DMS153 treated with DMSO at 0.1 percent for 48 hours (cell line): Measurements from ENCODE around the gene MYL4.
"Not testable (repeated sequence)": the region's sequence is repeated elsewhere in the genome, so short reads cannot be mapped to it uniquely, and the experiment has no call there.

Experiments used
- DNase-seq: peaks from one replicate; lab custom pipeline; 2025; ENCODE audit not compliant: unreplicated experiment; lab: John Stamatoyannopoulos, UW

Gene MYL4

DNA sequence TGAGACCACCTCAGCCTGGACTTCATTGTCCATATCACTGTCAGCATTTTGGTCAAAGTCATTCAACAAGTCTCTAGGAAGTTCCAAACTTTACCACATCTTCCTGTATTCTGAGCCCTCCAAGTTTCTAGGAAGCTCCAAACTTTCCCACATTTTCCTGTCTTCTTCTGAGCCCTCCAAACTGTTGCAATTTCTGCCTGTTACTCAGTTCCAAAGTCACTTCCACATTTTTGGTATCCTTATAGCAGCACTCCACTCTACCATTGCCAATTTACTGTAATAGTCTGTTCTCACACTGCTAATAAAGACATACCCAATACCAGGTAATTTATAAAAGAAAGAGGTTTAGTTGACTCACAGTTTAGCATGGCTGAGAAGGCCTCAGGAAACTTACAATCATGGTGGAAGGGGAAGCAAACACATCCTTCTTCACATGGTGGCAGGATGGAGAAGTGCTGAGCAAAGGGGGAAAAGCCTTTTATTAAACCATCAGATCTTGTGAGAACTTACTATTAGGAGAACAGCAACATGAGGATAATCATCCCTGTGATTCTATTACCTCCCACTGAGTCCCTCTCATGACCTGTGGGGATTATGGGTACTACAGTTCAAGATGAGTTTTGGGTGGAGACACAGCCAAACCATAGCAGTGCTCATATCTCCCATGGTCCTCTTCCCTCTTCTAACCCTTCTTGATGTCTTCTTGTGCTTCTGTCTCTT lies 60.6 kb downstream of the MYL4 start:
- not testable (repeated sequence) for DNase-seq

- DNase-seq: no peak
These were observed 62.0 kb downstream of the MYL4 start for GRCh38 chr17:47270946-47271705.

GRCh38 chr17:47272491-47272890 lies 63.3 kb downstream of the MYL4 start:
- no peak for DNase-seq

DNA sequence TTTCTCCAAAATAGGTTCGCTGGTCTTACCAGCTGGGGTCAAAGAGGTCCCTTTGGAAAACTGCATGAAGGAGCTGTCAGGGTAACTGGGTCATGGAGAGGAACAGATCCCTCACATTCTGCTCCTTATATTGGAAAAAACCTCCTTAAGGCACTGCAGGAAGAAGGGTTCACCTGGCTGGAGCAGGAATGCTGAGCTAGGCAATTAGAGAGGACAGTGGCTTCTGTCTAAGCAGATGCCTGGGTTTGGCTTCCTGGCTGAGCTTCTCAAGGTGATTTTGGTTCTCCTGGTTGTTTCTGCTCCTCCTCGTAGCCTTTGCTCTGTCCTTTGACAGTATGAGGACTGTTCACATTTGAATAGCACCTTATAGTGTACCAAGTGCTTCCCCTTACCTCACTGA lies 64.1 kb downstream of the MYL4 start:
- DNase-seq: no peak
